GM23338 (cell line): ENCODE measurements around the gene RPS2. TPM values are rescaled to one million over a fixed set of nuclear protein-coding genes. Genes with fewer than 3 reads are reported as not detected.
A peak's percentile ranks its signal among the peaks of the same experiment; 100 is the strongest.

ENCODE experiments used
- ATAC-seq: fragments of 200-7000 bp; cut with Tn5 transposase; 3 replicates; pipeline ENCODE4 v1.9.1; 2020
- DNase-seq: peaks from one replicate; pipeline ENCODE4 v3.0.0-alpha.2; 2015; ENCODE audit warnings: low spot score
- H2AFZ ChIP-seq: fragments of 200-600 bp; sonication (generic); 2 replicates; pipeline ENCODE4 v1.8.0; 2016; ENCODE audit warnings: antibody characterized with exemption, mild to moderate bottlenecking, moderate library complexity
- H3F3A ChIP-seq: fragments of 200-600 bp; sonication (generic); replicated peaks from 2 replicates; pipeline ENCODE4 v1.8.0; 2017; ENCODE audit warnings: antibody characterized with exemption, mixed run types, low read depth
- H3K27ac ChIP-seq: fragments of 200-600 bp; sonication (generic); 2 replicates; pipeline ENCODE4 v1.6.1; 2016; ENCODE audit warnings: low read depth
- H3K27me3 ChIP-seq: fragments of 200-600 bp; sonication (generic); 2 replicates; pipeline ENCODE4 v1.8.0; 2016; ENCODE audit warnings: mild to moderate bottlenecking, mixed run types, moderate library complexity; ENCODE audit not compliant: insufficient read depth
- H3K36me3 ChIP-seq: fragments of 200-600 bp; sonication (generic); 2 replicates; pipeline ENCODE4 v1.8.0; 2016; ENCODE audit warnings: mild to moderate bottlenecking; ENCODE audit not compliant: insufficient read depth
- H3K4me1 ChIP-seq: fragments of 200-600 bp; sonication (generic); 2 replicates; pipeline ENCODE4 v1.8.0; 2016; ENCODE audit warnings: mild to moderate bottlenecking, moderate library complexity; ENCODE audit not compliant: insufficient read depth
- H3K4me2 ChIP-seq: fragments of 200-600 bp; sonication (generic); 2 replicates; pipeline ENCODE4 v1.7.1; 2017; ENCODE audit warnings: mixed run types
- H3K4me3 ChIP-seq: fragments of 200-600 bp; sonication (generic); 2 replicates; pipeline ENCODE4 v1.6.1; 2016; ENCODE audit warnings: mixed run types
- H3K79me2 ChIP-seq: fragments of 200-600 bp; sonication (generic); replicated peaks from 2 replicates; pipeline ENCODE4 v1.8.0; 2017; ENCODE audit warnings: mild to moderate bottlenecking; ENCODE audit not compliant: insufficient read depth
- H3K9me2 ChIP-seq: fragments of 200-600 bp; sonication (generic); 2 replicates; pipeline ENCODE4 v1.8.0; 2017; ENCODE audit not compliant: insufficient read depth
- H4K20me1 ChIP-seq: fragments of 200-600 bp; sonication (generic); replicated peaks from 2 replicates; pipeline ENCODE4 v1.8.0; 2017; ENCODE audit warnings: mild to moderate bottlenecking; ENCODE audit not compliant: insufficient read depth
- H3K27ac Mint-ChIP-seq: 2 replicates; pipeline ENCODE4 v1.8.0; 2020; ENCODE audit warnings: inconsistent platforms, mild to moderate bottlenecking, moderate library complexity, mixed read lengths
- H3K27me3 Mint-ChIP-seq: 3 replicates; pipeline ENCODE4 v1.8.0; 2022; ENCODE audit warnings: low read depth, mild to moderate bottlenecking, moderate library complexity, mixed read lengths, inconsistent platforms; ENCODE audit not compliant: insufficient read depth, poor library complexity
- H3K36me3 Mint-ChIP-seq: 3 replicates; pipeline ENCODE4 v1.8.0; 2021; ENCODE audit warnings: low read depth, mild to moderate bottlenecking, inconsistent platforms, moderate library complexity, mixed read lengths
- H3K4me1 Mint-ChIP-seq: 3 replicates; pipeline ENCODE4 v1.8.0; 2020; ENCODE audit warnings: mild to moderate bottlenecking, inconsistent platforms, mixed read lengths
- H3K4me3 Mint-ChIP-seq: 3 replicates; pipeline ENCODE4 v1.8.0; 2021; ENCODE audit warnings: moderate library complexity, mild to moderate bottlenecking, inconsistent platforms, mixed read lengths
- H3K9me3 Mint-ChIP-seq: 3 replicates; pipeline ENCODE4 v1.8.0; 2020; ENCODE audit warnings: moderate library complexity, mild to moderate bottlenecking, inconsistent platforms, mixed read lengths
- JUNB ChIP-seq: IDR thresholded peaks from one replicate; pipeline ENCODE4 v1.6.1; 2016; ENCODE audit warnings: antibody characterized with exemption; ENCODE audit not compliant: unreplicated experiment
- NANOG ChIP-seq: IDR thresholded peaks from 2 replicates; pipeline ENCODE4 v1.6.1; 2016; ENCODE audit warnings: antibody characterized with exemption, borderline replicate concordance
- POLR2AphosphoS5 ChIP-seq: IDR thresholded peaks from 2 replicates; pipeline ENCODE4 v1.6.1; 2016; ENCODE audit warnings: antibody characterized with exemption, low read depth
- STAT1 ChIP-seq: IDR thresholded peaks from one replicate; pipeline ENCODE4 v1.6.1; 2016; ENCODE audit warnings: antibody characterized with exemption; ENCODE audit not compliant: unreplicated experiment
- ZNF462 ChIP-seq: fragments of 250-450 bp; sonication (Bioruptor Pico); IDR thresholded peaks from 2 replicates; pipeline ENCODE4 v1.5.0; 2020; ENCODE audit warnings: mild to moderate bottlenecking, moderate library complexity
- polyA plus RNA-seq: library from polyadenylated mRNA; unstranded; fragments of >200 nt; fragmentation: Nextera tagmentation; extraction: Ambion mirVana; gene quantifications from 2 replicates; pipeline ENCODE4 v1.2.1, GENCODE V29; 2016
- total RNA-seq: library from RNA; depleted of rRNA; stranded (reverse); fragments of >200 nt; shearing (Covaris generic); gene quantifications from 2 replicates; pipeline ENCODE4 v1.2.3, GENCODE V29; 2014

RPS2 gene
- total and polyA plus RNA-seq, 2 experiments from 2014 or later: 3,786 to 3,992 TPM

- TF ChIP-seq JUNB: no peak
- TF ChIP-seq NANOG: no peak
- TF ChIP-seq STAT1: no peak
These were observed 3.0 kb downstream of the RPS2 start (continued) for GRCh38 chr16:1961651-1962067.

GRCh38 chr16:1960665-1961630 is 3.7 kb downstream of the RPS2 start:
- H4K20me1 ChIP-seq: peaks cover 27% of the 10 kb centered on the region
- H3K4me2 ChIP-seq: peak overlapping the region; percentile 91
- DNase-seq: no peak
- peaks cover 44% of the 10 kb centered on the region for H3K36me3 Mint-ChIP-seq
- peaks cover 37% of the 10 kb centered on the region; the same call in 1 of the 2 replicates for H3K4me1 ChIP-seq
- no peaks in the 10 kb centered on the region for H3K9me2 ChIP-seq
- peak overlapping the region; percentile 89 for H3K4me3 ChIP-seq
- peak overlapping the region; percentile 84; the same call in 1 of the 2 replicates for H3K27ac ChIP-seq
- H3K4me3 Mint-ChIP-seq: peak overlapping the region; percentile 92
- peak; percentile 21 for ATAC-seq
- peaks cover 49% of the 10 kb centered on the region for H3F3A ChIP-seq
- peaks cover 55% of the 10 kb centered on the region for H3K27me3 Mint-ChIP-seq
- peak; percentile 80 for TF ChIP-seq POLR2AphosphoS5
- no peak for TF ChIP-seq ZNF462 (CRISPR knock-in tag)
- no peaks in the 10 kb centered on the region for H3K27me3 ChIP-seq
- peak overlapping the region; percentile 90 for H3K27ac Mint-ChIP-seq
- H3K9me3 Mint-ChIP-seq: peaks cover 8% of the 10 kb centered on the region; the same call in 2 of the 3 replicates
- H2AFZ ChIP-seq: no peak overlapping the region
- peaks cover 43% of the 10 kb centered on the region for H3K79me2 ChIP-seq
- peaks cover 33% of the 10 kb centered on the region for H3K4me1 Mint-ChIP-seq
- peaks cover 25% of the 10 kb centered on the region for H3K36me3 ChIP-seq
